Mesenchymal stem cell (in vitro differentiated cells and primary cell): ENCODE data around the gene TMEM38A.
A peak's percentile ranks its signal among the peaks of the same experiment; 100 is the strongest.

Experiments
- DNase-seq: peaks from one replicate; pipeline ENCODE4 v3.0.0-alpha.2; 2013
- H2AFZ ChIP-seq: one replicate; pipeline ENCODE4 v1.6.1; 2013; ENCODE audit warnings: low read depth, mild to moderate bottlenecking, control low read depth, inconsistent platforms, low read length, moderate library complexity
- H2AK5ac ChIP-seq: 2 replicates; pipeline ENCODE4 v1.6.1; 2013; ENCODE audit warnings: low read length, moderate library complexity, mild to moderate bottlenecking, inconsistent platforms; ENCODE audit not compliant: severe bottlenecking
- H2BK120ac ChIP-seq: one replicate; pipeline ENCODE4 v1.6.1; 2013; ENCODE audit warnings: low read depth, mild to moderate bottlenecking, inconsistent platforms, low read length, moderate library complexity
- H2BK12ac ChIP-seq, 2 experiments: one replicate each; pipeline ENCODE4 v1.6.1; 2013; ENCODE audit warnings: inconsistent platforms in 2 of 2, low read length in 2 of 2, mild to moderate bottlenecking in 2 of 2, moderate library complexity in 2 of 2, control low read depth in 1 of 2
- H2BK15ac ChIP-seq: one replicate; pipeline ENCODE4 v1.6.1; 2013; ENCODE audit warnings: mild to moderate bottlenecking, low read depth, inconsistent platforms; ENCODE audit not compliant: poor library complexity, severe bottlenecking
- H2BK5ac ChIP-seq: 2 replicates; pipeline ENCODE4 v1.6.1; 2013; ENCODE audit warnings: low read depth, mild to moderate bottlenecking, low read length, control low read depth, inconsistent platforms; ENCODE audit not compliant: poor library complexity, severe bottlenecking
- H3K14ac ChIP-seq, 2 experiments: one replicate each; pipeline ENCODE4 v1.6.1; 2013; ENCODE audit warnings: inconsistent platforms in 2 of 2, low read length in 2 of 2, control low read depth in 1 of 2, mild to moderate bottlenecking in 1 of 2, moderate library complexity in 1 of 2
- H3K18ac ChIP-seq, 2 experiments: one replicate each; pipeline ENCODE4 v1.6.1; 2013; ENCODE audit warnings: inconsistent platforms in 2 of 2, low read length in 2 of 2, control low read depth in 1 of 2, low read depth in 1 of 2, mild to moderate bottlenecking in 1 of 2
- H3K23ac ChIP-seq, 2 experiments: one replicate each; pipeline ENCODE4 v1.6.1; 2013; ENCODE audit warnings: inconsistent platforms in 2 of 2, low read length in 2 of 2, mild to moderate bottlenecking in 2 of 2, moderate library complexity in 2 of 2, control low read depth in 1 of 2
- H3K27ac ChIP-seq: 2 replicates; pipeline ENCODE4 v1.5.1; 2013; ENCODE audit warnings: mild to moderate bottlenecking, moderate library complexity, low read length, control low read depth, inconsistent platforms; ENCODE audit not compliant: poor library complexity, severe bottlenecking
- H3K27me3 ChIP-seq, 2 experiments: 2 replicates each; pipeline versions ENCODE4 v1.6.1 to v1.7.0; 2013; ENCODE audit warnings: low read length in 2 of 2, mild to moderate bottlenecking in 2 of 2, moderate library complexity in 2 of 2, control low read depth in 1 of 2, inconsistent platforms in 1 of 2; ENCODE audit not compliant: control insufficient read depth in 1 of 2, insufficient read depth in 1 of 2
- H3K36me3 ChIP-seq, 2 experiments: 2 replicates each; pipeline versions ENCODE4 v1.6.1 to v1.7.0; 2013; ENCODE audit warnings: low read length in 2 of 2, control low read depth in 1 of 2, inconsistent platforms in 1 of 2, low read depth in 1 of 2, mild to moderate bottlenecking in 1 of 2; ENCODE audit not compliant: insufficient read depth in 2 of 2, control insufficient read depth in 1 of 2
- H3K4ac ChIP-seq, 2 experiments: one replicate each; pipeline ENCODE4 v1.6.1; 2013; ENCODE audit warnings: inconsistent platforms in 2 of 2, low read length in 2 of 2, mild to moderate bottlenecking in 2 of 2, moderate library complexity in 2 of 2, control low read depth in 1 of 2, low read depth in 1 of 2
- H3K4me1 ChIP-seq: 2 replicates; pipeline ENCODE4 v1.6.1; 2013; ENCODE audit warnings: low read depth, low read length, control low read depth; ENCODE audit not compliant: control insufficient read depth, insufficient read depth
- H3K4me2 ChIP-seq: 2 replicates; pipeline ENCODE4 v1.6.1; 2013; ENCODE audit warnings: low read length, mild to moderate bottlenecking, inconsistent platforms; ENCODE audit not compliant: poor library complexity, severe bottlenecking
- H3K4me3 ChIP-seq, 2 experiments: 2 replicates each; pipeline versions ENCODE4 v1.5.1 to v1.7.0; 2013; ENCODE audit warnings: low read length in 2 of 2, mild to moderate bottlenecking in 2 of 2, control low read depth in 1 of 2, low read depth in 1 of 2; ENCODE audit not compliant: insufficient read depth in 1 of 2
- H3K79me1 ChIP-seq: replicated peaks from 2 replicates; pipeline ENCODE4 v1.6.1; 2013; ENCODE audit warnings: mild to moderate bottlenecking, control low read depth, low read length, inconsistent platforms; ENCODE audit not compliant: poor library complexity, severe bottlenecking
- H3K9ac ChIP-seq: 2 replicates; pipeline ENCODE4 v1.7.0; 2013; ENCODE audit warnings: mild to moderate bottlenecking, low read length, moderate library complexity
- H3K9me3 ChIP-seq: 2 replicates; pipeline ENCODE4 v1.7.0; 2013; ENCODE audit warnings: mild to moderate bottlenecking, low read length; ENCODE audit not compliant: control insufficient read depth
- H4K8ac ChIP-seq: one replicate; pipeline ENCODE4 v1.6.1; 2013; ENCODE audit warnings: inconsistent platforms, mild to moderate bottlenecking, low read length, moderate library complexity
- H4K91ac ChIP-seq: one replicate; pipeline ENCODE4 v1.6.1; 2013; ENCODE audit warnings: mild to moderate bottlenecking, low read length, inconsistent platforms
- WGBS: methylation state at CpG from one replicate; pipeline ENCODE4 v1.1.7; 2013; ENCODE audit warnings: mixed read lengths; 5-methylcytosine and 5-hydroxymethylcytosine counted together

TMEM38A gene

GRCh38 chr19:16624236-16624635 is 36.7 kb upstream of the TMEM38A start:
- Histone ChIP-seq H2BK12ac (no peak overlapping the region), H3K79me1 (peaks cover 2% of the 10 kb centered on the region), H2AK5ac (no peak overlapping the region), H2BK5ac (no peak overlapping the region), H3K4me1 (peaks cover 17% of the 10 kb centered on the region), H2AFZ (no peak overlapping the region), H3K18ac (no peak overlapping the region), H2BK120ac (no peak overlapping the region), H3K9me3 (no peaks in the 10 kb centered on the region), H3K4me2 (no peak overlapping the region), H2BK15ac (no peak overlapping the region), H4K8ac (no peak overlapping the region), H3K4me3 (no peak overlapping the region), H3K36me3 (peaks cover 17 to 23% of the 10 kb centered on the region in 2 experiments), H3K27ac (no peak overlapping the region), H3K4ac (no peak overlapping the region), H3K9ac (no peak overlapping the region), H4K91ac (no peak overlapping the region), H3K23ac (no peak overlapping the region), H3K27me3 (no peaks in the 10 kb centered on the region), H3K14ac (no peak overlapping the region)
- DNase-seq, result no peak
- WGBS, result 92% methylated on average over 10 of the region's 10 CpGs

GRCh38 chr19:16625163-16625958 is 35.6 kb upstream of the TMEM38A start:
- Histone ChIP-seq H2BK12ac (no peak overlapping the region), H2BK15ac (no peak overlapping the region), H3K14ac (no peak overlapping the region), H4K91ac (no peak overlapping the region), H3K27ac (peak overlapping the region; percentile 42), H3K4me3 (no peak overlapping the region), H3K18ac (no peak overlapping the region), H3K27me3 (no peaks in the 10 kb centered on the region), H2AFZ (no peak overlapping the region), H3K23ac (no peak overlapping the region), H3K4me2 (peak overlapping the region; percentile 14), H3K4ac (no peak overlapping the region), H2AK5ac (no peak overlapping the region), H3K4me1 (peaks cover 11% of the 10 kb centered on the region), H3K79me1 (peaks cover 2% of the 10 kb centered on the region), H4K8ac (no peak overlapping the region), H2BK120ac (no peak overlapping the region), H3K9ac (peak overlapping the region; percentile 98), H3K9me3 (no peaks in the 10 kb centered on the region), H2BK5ac (no peak overlapping the region), H3K36me3 (peaks cover 22 to 24% of the 10 kb centered on the region in 2 experiments)
- 94% methylated on average over 14 of the region's 16 CpGs for WGBS
- DNase-seq, result no peak

GRCh38 chr19:16626796-16627192 is 34.1 kb upstream of the TMEM38A start:
- WGBS, result 36% methylated on average over 6 of the region's 12 CpGs
- Histone ChIP-seq H3K18ac (no peak overlapping the region), H3K36me3 (peaks cover 26 to 35% of the 10 kb centered on the region in 2 experiments), H3K9me3 (no peaks in the 10 kb centered on the region), H3K4me3 (peak overlapping the region; percentile 94 to 97), H3K4me2 (peak overlapping the region; percentile 81), H2AK5ac (no peak overlapping the region), H2BK12ac (no peak overlapping the region), H2AFZ (no peak overlapping the region), H2BK5ac (no peak overlapping the region), H3K4me1 (peaks cover 11% of the 10 kb centered on the region), H3K4ac (no peak overlapping the region), H3K27ac (peak overlapping the region; percentile 70), H3K79me1 (peaks cover 5% of the 10 kb centered on the region), H3K9ac (peak overlapping the region; percentile 98), H2BK15ac (no peak overlapping the region), H2BK120ac (peak overlapping the region; percentile 9), H3K27me3 (no peaks in the 10 kb centered on the region), H3K23ac (no peak overlapping the region), H3K14ac (no peak overlapping the region), H4K91ac (no peak overlapping the region), H4K8ac (no peak overlapping the region)
- no peak for DNase-seq

- Histone ChIP-seq H3K9me3 (no peaks in the 10 kb centered on the region), H2AK5ac (no peak overlapping the region), H2BK15ac (peak overlapping the region; percentile 56), H4K91ac (peak overlapping the region; percentile 86), H3K27me3 (no peaks in the 10 kb centered on the region), H3K18ac (peak overlapping the region; percentile 63 to 80), H2AFZ (no peak overlapping the region), H3K4ac (peak overlapping the region; percentile 77 to 79), H4K8ac (peak overlapping the region; percentile 42), H3K4me2 (peak overlapping the region; percentile 81), H3K36me3 (peaks cover 23 to 35% of the 10 kb centered on the region in 2 experiments), H3K79me1 (peaks cover 5% of the 10 kb centered on the region), H3K9ac (peak overlapping the region; percentile 98), H3K23ac (peak overlapping the region in 1 of 2 experiments; percentile 91), H3K4me1 (peaks cover 11% of the 10 kb centered on the region), H2BK120ac (no peak overlapping the region), H2BK5ac (no peak overlapping the region), H3K4me3 (peak overlapping the region; percentile 94 to 97), H3K14ac (peak overlapping the region; percentile 36 to 87), H2BK12ac (no peak overlapping the region), H3K27ac (peak overlapping the region; percentile 70)
- under 1% methylated on average over 37 of the region's 52 CpGs for WGBS
- peak; percentile 40 for DNase-seq
Measured at GRCh38 chr19:16627193-16627927, 33.6 kb upstream of the TMEM38A start.
